HG03342 (cell line): ENCODE results near the gene DHRS3.
"Not testable (repeated sequence)": the region's sequence is repeated elsewhere in the genome, so short reads cannot be mapped to it uniquely, and the experiment has no call there.

Experiments used
- ATAC-seq: cut with Tn5 transposase; IDR thresholded peaks from one replicate; pipeline ENCODE4 v1.9.1; 2021; ENCODE audit warnings: mild to moderate bottlenecking, moderate library complexity; ENCODE audit not compliant: unreplicated experiment

Gene DHRS3

DNA sequence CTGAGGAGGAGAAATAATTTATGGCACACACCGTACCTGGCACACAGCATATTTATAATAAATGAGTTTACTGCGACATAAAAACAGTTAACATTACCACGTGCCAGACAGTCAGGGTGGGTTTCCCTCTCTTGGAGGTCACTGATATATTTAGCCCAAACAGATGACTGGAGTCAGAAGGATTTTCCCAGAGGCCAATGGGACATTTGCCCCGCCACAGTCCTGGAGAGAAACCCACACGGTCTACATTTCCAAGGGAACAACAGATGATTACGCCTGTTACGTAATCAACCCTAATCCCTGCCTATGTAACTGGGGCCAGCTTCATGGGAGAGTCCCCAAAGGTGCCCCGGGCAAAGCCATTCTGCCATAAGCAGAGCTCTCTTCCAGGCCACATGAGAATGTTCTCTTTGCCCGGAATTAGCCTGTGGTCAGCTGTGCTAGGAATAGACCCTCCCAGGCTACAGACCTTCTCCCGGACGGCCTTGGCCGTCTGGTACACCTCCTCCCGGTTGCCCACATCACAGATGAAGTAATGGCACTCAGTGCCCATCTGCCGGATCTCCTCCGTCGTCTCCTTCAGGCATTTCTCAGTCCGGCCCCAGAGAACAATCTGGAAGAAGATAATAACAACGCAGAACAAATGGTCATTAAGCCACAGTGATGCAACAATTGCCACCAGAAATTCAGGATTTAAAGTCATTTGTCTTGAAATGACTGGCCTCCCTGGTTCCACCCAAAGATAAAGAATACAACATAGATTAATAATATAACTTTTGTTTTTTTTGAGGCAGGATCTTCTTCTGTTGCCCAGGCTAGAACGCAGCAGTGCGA is 37.7 kb downstream of the DHRS3 start:
- ATAC-seq, result no peak

DNA sequence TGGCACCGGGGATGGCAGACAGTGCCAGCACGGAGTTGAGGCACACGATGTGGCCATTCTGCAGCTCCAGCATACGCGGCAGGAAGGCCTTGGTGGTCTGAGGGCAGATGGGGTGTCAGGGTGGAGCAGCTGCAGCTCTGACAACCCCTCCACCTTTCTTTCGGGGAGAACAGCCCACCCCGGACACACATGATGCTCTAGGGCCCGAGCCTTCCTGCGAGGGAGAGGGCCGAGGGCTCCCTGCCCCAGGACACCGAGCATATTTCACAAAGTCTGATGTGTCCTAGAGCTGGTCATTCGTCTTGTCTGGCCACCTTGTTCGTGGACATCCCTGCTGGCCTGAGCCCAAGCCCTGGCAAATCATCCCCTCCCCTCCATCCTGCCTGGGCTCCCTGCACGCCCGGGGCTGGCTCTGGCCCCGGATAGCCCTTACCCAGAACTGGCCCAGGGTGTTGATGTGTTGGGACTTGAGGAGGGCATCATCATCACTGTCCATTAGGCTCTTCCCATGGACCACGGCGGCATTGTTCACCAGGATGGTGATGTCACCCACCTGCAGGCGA is 39.1 kb downstream of the DHRS3 start:
- no peak for ATAC-seq

DNA sequence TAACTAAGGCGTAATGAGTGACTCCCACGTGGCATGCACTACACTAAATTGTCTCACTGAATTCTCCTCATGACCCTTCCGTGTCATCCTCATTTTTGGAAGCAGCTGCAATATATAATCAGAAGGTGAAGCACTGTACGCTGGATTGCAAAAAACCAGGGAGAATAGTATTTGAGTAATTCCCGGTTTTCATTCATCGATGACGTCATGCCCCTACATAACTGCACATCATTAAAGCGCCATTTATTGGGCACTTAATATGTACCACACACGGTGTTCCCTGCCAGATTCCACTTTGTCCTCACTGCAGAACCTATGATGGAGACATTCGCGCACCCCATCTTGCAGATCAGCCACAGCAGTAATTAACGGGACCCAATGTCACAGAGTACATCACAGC is 41.0 kb downstream of the DHRS3 start:
- ATAC-seq, result no peak

DNA sequence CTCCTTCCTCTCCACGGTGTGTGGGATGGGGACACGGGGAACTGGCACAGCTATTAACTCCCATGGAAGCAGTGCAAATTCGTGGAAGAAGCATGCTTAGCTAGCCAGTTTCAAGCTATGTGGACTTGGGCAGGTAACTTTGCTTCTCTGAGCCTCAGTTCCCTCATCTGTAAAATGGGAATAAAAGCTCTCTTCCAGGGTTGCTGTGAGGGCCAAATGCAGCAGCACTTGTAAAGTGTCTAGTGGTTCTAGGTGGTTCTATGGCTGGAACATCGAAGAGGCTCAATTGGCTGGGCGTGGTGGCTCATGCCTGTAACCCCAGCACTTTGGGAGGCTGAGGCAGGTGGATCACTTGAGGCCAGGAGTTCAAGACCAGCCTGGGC is 43.3 kb downstream of the DHRS3 start:
- ATAC-seq, result no peak

DNA sequence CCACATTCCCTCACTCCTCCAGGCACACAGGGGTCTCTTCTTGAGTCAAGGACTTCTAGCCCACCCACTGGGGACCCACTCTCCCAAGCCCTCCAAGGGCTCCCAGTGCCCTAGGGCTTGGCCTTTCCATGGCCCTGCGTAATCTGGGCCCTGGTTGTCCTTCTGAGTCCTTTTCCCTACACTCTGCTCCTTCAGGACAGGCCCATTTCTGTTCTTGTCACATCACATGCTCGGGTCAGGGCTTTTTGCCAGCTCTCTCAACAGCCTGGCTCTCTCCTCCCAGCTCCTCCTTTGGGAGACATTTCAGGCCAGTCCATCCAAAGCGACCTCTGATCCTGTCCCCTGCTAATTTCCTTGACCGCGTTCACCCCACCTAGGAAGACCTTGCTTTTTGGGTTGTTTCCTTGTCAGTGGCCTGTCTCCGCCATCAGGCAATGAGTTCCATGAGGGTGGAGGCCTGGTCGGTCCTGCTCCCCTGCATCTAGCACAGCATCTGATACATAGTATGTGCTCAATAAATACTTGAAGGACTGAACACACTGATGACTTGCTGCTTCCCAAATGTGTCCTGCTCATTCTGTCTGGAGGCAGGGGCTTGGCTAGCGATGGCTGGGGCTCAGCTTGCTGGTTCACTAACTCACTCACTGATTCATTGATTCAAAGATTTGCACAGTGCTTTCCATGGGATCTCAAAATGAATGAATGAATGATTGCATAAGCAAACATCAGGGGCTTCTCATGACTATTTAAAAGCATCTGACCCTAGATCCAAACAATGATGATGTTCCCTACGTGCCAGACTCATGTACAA is 44.8 kb downstream of the DHRS3 start:
- ATAC-seq, result no peak

DNA sequence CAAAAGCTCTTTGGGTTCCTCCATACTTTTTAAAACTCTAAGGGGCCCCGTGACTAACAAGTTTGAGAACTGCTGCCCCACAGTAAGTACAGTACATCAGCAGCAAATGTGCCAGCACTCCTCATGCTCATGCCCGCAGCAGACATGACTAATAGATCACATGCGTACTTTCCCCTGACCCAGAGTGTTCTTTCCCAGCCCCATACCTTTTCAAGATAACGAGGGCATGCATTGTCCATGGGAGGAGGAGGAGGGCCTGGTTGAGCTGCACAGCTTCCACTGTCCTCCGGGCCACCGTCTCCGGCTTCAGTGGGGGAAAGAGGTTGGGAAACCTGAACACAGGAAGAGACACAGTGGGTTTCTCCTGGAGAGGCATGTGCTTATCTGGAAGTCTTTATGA is 45.5 kb downstream of the DHRS3 start:
- ATAC-seq, result no peak

DNA sequence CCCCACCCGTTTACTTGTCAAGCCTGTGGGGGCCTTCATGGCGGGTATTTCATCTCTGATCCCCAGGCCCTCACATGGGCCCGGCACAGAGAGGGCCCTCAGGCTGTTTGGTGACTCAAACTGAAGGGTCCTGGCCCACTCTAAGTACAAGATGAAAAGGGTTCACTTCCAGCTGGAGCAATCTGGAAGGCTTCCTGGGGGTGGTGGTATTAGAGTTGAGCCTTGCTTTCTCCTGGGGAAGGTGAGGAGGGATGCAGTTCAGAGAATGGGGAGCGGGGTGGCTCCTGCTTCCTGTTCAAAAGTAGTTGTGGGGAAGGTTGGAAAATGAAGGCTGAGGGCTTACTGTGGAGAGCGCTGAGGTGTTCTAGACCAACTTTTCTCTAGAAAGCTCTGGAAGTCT is 47.7 kb downstream of the DHRS3 start:
- no peak for ATAC-seq

DNA sequence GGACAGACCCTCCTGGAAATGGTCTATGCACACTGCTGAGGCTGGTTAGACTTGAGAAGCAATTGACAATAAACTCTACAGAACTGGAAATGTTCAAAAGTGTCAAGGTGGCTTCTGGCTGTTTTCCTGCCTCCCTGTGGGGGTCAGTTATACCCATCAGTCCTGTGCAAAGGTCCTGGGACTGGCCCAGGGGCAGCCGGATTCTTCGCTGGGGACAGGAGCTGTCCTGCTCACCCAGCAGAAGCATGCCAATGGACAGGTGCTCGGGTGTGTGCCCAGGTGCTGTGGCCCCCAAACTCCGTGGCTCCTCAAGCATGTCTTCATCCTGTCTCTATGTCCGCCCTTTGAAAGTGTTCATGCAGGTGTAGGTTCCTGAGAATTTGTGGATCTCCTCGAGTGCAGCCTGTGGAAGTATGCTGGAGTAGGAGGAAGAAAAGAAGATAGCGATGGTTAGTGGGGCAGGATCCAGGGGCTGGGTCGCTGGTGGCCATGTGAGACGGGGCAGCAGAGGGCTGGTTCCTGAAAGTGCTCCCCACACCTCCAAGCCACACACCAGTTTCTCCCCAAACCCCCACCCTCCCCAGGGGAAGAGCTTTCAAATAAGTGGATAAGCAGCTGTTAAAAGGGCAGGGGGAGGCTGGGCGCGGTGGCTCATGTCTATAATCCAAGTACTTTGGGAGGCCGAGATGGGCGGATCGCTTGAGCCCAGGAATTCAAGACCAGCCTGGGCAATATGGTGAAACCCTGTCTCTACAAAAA is 49.8 kb downstream of the DHRS3 start:
- ATAC-seq, result no peak

DNA sequence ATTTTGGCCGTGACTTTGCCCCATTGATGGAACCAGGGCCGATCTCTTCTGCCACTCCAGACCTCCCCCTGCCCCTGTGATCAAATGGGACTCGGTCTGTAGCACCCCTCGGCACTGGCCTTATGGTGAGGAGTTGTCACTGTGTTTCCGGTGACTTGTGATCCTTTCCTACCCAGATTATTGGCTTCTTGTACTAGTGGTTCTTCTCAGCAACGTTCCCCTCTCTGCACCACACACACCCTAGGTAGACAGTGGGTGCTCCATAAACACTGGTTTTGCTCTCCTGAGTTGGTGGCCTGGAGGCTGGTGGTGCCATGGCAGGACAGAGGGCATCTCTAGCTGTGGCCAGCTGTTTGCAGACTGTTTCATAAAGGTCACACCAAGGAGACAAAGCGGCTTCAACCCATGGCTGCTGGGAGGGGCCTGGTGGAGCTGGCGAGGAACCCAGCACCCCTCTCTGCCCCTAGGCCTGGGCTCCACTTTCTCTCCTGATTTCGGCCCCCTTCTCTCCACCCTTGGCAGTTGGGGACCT is 50.7 kb downstream of the DHRS3 start:
- no peak for ATAC-seq

DNA sequence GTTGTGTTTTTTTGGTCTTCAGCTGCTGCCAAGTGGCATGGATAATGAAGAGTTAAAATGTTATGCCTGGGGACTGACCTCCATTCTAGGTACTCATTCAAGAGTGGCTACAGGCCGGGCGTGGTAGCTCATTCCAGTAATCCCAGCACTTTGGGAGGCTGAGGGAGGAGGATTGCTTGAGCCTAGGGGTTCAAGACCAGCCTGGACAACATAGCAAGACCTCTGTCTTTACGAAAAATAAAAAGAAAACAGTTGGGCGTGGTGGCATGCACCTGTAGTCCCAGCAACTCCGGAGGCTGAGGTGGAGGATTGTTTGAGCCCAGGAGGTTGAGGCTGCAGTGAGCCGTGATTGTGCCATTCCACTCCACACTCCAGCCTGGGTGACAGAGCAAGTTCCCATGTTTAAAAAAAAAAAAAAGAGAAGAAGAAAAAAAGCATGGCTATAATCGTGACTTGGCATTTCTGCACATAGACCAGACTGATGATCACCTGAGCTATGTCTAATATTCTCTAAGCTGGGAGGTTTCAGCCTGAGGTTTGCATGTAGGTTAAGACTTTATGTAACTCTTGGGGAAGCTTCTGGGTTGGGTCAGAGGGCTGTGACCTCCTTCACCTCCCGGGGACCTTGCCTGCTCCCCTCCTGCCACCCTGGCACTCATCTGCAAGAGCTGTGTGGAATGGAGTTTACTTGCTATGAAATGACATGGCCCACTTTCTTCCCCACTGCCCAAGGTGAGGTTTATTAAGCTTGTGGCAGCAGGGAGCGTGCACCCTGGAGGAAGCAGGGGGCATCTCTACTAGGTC is 51.3 kb downstream of the DHRS3 start:
- ATAC-seq, result no peak

DNA sequence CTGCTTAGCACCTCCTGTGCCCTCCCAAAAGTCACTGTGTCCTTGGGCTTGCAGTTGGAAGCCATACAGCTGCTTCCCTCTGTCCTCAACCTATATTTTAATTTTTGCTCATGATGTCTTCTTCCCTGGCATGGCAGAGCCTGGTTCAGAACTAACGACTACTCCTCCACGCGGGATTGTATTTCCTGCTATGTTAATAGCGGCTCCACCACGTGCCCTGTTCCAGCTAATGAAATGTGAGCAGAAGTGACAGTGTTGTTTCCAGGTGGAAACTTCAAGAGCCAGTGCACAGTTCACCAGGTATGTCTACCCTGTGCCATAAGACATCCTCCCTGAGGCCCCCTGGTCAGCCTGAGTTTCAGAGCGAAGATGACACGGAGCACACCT is 52.1 kb downstream of the DHRS3 start:
- no peak for ATAC-seq

DNA sequence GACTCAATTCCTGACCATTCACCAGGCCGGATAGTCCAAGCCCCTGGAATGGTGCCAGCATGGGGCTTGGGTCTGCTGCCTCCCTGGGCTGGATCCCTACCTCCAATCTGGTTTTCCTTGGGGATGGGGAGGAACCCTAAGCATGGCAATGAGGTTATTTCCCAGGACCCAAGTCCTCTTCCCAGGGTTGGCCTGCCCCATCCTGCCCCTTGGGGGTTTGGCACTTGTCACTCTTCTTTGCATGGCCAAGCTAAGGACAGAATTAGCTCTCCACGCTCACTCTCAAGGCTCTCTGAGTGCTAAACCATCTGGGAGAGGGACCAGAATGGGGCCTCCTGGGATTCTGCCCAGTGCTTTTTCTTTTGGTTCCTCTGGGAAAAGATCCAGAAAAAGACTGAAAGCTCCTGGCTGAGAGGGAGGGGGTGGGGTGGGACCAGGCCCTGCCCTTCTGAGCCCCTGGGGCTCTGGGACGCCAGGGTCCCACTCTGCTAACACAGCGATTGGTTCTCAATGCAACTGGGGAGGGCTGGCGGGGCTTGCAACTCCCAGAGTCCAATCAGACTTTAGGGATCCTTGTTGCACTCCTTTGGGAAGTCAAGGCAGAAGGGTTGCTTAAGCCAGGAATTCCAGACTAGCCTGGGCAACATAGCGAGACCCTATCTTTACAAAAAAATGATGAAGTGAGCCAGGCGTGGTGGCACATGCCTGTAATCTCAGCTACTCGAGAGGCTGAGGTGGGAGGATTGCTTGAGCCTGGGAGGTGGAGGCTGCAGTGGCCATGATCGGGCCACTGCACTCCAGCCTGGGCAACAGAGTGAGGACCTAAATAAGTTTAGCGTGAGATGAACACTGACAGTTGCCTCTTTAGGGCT is 52.7 kb downstream of the DHRS3 start:
- ATAC-seq, result no peak

DNA sequence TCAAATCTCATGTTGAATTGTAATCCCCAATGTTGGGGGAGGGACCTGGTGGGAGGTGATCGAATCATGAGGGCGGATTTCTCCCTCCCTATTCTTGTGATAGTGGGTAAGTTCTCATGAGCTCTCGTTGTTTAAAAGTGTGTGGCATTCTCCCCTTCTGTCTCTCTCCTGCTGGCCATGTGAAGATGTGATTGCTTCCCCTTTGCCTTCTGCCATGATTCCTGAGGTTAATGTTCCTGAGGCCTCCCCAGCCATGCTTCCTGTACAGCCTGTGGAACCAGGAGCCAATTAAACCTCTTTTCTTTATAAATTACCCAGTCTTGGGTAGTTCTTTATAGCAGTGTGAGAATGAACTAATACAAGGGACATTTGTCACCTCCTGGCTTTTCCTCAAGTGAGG is 53.8 kb downstream of the DHRS3 start:
- not testable (repeated sequence) for ATAC-seq

DNA sequence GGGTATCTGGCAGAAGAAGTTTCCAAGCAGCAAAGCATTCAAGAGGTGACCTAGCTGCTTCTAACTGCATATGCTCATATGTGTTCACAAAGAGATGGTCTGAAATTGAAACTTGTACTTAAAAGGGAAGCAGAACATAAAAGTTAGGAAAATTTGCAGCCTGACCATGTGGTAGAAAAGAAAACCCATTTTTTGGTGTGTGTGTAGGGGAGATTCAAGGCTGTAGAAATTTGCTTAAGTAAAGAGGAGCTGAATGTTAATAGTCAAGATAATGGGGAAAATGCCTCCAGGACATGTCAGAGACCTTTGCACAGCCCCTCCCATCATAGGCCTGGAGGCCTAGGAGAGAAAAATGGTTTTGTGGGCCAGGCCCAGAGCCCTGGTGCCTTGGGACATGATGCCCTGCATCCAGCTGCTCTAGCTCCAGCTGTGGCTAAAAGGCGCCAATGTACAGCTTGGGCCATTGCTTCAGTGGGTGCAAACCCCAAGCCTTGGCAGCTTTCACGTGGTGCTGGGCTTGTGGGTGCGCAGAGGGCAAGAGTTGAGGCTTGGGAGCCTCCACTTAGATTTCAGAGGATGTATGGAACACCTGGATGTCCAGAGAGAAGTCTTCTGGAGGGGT is 54.9 kb downstream of the DHRS3 start:
- no peak for ATAC-seq

DNA sequence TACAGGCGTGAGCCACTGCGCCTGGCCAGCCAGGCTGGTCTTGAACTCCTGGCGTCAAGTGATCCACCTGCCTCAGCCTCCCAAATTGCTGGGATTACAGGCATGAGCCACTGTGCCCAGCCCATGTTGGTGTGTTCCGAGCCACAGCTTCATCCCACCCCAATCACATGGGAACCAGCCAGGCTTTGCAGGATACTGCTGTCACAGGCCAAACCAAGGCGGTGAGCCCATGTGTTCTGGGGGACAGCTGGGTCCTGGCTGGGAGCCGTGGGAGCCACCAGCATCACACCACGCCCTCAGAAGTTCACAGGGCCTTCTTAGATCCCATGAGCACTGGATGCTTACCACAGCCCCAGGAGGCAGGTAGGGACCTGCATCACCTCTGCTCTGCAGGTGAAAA is 56.9 kb downstream of the DHRS3 start:
- ATAC-seq, result no peak

DNA sequence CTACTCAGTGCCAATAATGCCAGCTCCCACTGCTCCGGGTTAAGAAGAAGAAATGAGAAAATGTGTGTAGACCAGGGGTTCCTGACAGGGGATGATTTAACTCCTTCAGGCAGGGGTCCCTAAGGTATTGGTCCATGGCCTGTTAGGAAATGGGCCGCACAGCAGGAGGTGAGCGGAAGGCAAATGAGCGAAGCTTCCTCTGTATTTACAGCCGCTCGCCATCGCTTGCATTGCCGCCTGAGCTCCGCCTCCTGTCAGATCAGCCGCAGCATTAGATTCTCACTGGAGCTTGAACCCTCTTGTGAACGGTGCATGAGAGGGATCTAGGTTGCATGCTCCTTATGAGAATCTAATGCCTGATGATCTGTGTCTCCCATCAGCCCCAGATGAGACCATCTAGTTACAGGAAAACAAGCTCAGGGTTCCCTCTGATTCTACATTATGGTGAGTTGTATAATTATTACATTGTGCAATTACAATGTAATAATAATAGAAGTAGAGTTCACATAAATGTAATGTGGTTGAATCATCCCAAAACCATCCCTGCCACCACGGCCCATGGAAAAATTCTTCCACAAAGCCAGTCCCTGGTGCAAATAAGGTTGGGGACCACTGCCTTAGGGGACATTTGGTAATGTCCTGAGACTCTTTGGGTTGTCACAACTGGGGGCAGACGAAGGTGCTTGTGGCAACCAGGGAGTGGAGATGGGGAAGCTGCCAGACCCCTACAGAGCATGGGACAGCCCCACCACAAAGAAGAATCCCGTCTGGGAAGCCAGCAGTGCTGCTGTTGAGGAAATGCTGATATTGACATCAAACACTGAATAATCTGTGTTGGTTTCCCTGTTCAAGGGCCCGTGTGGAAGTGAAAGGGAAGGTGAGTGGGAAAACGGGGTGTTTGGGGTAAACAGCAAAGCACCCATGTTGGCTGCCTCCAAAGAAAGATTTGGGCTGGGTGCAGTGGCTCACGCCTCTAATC is 60.8 kb downstream of the DHRS3 start:
- no peak for ATAC-seq

DNA sequence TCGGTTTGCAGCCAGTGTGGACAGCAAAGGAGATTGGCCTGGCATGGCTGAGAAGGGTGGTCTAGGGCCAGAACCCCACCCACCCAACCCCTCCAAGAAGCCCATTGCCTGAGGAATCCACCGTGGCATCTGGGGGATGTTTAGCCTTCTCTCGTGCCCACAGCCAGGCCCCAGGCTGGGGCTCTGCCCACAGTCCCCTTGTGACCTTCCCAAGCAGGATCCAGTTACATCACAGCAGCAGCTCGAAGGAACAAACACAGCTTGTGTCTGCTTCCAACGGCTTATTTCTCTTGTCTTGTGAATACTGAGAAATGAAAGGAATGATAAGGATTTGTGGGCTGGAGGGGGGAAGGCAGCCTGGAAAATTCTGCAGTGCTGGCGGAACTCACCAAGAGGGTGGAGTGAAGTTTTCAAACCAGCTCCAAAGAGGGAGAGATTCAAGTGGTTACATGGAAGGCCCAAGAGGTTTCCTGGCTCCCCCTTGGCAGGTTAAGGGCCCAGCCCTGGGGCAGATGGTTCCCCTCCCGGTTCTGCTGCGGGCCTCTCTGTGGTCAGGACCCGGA is 61.6 kb downstream of the DHRS3 start:
- ATAC-seq, result no peak
